G401 (cell line): ENCODE data around the gene GJB6. TPM values are rescaled to one million over a fixed set of nuclear protein-coding genes. Genes with fewer than 3 reads are reported as not detected.

Source experiments
- DNase-seq: peaks from one replicate; pipeline ENCODE4 v3.0.0-alpha.2; 2015; ENCODE audit warnings: low spot score
- in situ Hi-C: cut with HindIII; loops from 2 replicates; pipeline ENCODE4 v1.10.0; 2016; ENCODE audit warnings: low sequenced_read_pairs, mixed read lengths
- total RNA-seq: library from RNA; depleted of rRNA; stranded (reverse); fragments of >200 nt; shearing (Covaris generic); gene quantifications from 2 replicates; pipeline ENCODE4 v1.2.3, GENCODE V29; 2014

Gene GJB6
- total RNA-seq, 1 experiment from 2014 or later: not detected

- in situ Hi-C loops: no loop called here
- DNase-seq: no peak
Observed at GRCh38 chr13:20191311-20192157, 40.6 kb downstream of the GJB6 start.

- no peak for DNase-seq
- in situ Hi-C loops: no loop called here
Observed at GRCh38 chr13:20190481-20191310, 41.4 kb downstream of the GJB6 start.

DNA sequence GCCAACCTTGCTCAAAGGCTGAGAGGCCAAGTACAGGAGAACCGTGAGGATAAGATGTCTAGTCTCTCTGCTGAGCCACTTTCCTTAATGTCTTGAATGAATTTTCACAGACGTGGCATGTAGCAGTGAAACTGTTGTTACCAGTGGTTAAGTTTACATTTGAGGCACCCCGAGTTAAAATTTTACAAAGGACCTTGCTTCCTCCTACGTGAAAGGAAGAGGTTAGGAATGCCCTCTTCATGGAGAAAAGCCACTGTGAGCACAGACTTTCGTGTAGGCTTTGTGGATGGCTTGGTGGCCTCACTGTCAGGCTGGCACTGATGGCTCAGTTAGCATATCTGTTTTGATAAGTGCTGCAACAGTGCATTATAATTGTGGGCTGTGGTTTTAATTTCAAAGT lies 42.0 kb downstream of the GJB6 start:
- DNase-seq: no peak
- in situ Hi-C loops: no loop called here

- in situ Hi-C loops: no loop called here
Observed at GRCh38 chr13:20188667-20189553, 43.2 kb downstream of the GJB6 start.

GRCh38 chr13:20186771-20187170 lies 45.3 kb downstream of the GJB6 start:
- in situ Hi-C loops: no loop called here
- no peak for DNase-seq

More at GRCh38 chr13:20188667-20189553, 43.2 kb downstream of the GJB6 start:
- no peak for DNase-seq

DNA sequence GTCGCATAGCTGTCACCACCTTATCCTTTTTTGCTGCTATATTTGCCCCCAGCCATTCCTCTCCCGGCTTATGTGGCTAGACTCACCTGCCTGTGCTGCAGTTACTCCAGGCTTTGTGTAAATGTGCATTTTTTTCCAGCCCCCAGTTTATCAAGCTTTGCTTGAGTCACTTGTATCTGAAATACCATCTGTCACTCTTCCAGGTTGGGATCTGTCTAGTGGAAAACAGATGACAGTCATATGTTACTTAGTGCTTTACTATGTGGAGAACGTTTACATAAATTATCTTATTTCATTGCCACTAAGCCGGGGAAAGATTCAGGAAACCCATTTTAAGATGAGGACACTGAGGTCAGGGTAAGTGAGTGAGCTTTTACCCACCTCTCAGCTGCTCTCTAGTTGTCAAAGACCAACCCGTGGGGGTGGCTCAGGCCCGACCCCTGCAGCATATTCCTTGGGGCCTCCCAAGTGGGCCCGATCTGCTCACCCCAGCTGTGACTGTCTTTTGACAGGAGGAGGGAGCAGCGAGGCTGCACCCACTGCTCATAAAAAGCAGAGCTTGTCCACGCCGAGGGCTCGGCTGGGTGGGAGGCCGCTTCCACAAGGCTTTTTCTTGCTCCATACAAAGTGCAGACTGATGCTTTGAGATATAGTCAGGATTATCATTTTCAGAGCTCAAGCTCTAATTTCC lies 46.6 kb downstream of the GJB6 start:
- in situ Hi-C loops: no loop called here
- no peak for DNase-seq

DNA sequence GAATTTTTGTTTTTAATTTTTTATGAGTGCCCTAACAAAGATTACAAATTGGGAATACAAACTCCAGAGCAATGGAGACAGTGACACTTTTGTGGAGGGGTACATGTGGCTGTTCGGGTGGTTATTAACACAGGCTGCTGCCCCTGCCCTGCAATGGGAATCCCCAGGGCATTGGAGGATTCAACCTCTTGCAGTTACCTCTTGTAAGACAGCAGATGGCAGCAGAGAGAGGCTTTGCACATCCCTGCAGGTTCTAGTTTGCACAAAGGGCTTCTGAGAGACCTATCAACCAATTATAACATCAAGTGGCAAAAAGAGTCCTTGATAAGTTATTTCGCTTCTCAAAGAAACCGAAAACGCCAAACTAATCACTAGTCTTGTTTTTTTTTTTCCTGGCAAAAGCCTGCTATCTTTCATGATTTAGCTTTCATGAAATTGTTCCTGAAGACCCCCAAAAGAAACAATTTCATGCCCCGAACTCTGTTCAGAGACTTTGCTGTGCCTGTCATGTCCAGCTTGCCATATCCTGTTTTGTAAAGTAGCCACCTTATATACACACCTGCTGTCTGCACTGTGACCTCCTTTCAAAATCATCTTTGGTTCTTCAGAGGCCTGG lies 49.8 kb downstream of the GJB6 start:
- DNase-seq: peak; percentile 60
- in situ Hi-C loops: no loop called here

GRCh38 chr13:20181188-20181587 lies 50.9 kb downstream of the GJB6 start:
- in situ Hi-C loops: no loop called here
- no peak for DNase-seq

- in situ Hi-C loops: no loop called here
- DNase-seq: no peak
Observed at GRCh38 chr13:20178156-20178555, 54.0 kb downstream of the GJB6 start.

- in situ Hi-C loops: no loop called here
- DNase-seq: no peak
Observed at GRCh38 chr13:20177049-20177831, 54.9 kb downstream of the GJB6 start.

- DNase-seq: no peak
- in situ Hi-C loops: no loop called here
Observed at GRCh38 chr13:20175907-20176652, 56.0 kb downstream of the GJB6 start.

DNA sequence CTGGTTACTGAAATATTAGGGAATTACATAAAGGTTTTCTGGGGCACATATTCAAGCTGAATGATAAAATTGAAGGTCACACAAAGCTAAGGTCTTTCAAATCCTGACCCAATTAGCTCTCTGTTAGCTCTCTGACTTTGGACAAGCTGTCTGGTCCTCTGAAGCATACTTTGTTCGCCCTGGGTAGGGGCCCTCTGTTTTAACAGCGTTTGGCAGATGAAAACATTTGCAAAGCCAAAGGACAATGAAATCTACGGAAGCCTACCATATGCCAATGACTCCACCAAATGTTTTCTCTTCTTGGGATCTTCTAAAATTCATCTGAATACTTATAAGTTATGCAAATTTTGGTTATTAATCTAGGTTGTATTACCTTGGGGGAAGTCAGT lies 56.7 kb downstream of the GJB6 start:
- no peak for DNase-seq
- in situ Hi-C loops: no loop called here

DNA sequence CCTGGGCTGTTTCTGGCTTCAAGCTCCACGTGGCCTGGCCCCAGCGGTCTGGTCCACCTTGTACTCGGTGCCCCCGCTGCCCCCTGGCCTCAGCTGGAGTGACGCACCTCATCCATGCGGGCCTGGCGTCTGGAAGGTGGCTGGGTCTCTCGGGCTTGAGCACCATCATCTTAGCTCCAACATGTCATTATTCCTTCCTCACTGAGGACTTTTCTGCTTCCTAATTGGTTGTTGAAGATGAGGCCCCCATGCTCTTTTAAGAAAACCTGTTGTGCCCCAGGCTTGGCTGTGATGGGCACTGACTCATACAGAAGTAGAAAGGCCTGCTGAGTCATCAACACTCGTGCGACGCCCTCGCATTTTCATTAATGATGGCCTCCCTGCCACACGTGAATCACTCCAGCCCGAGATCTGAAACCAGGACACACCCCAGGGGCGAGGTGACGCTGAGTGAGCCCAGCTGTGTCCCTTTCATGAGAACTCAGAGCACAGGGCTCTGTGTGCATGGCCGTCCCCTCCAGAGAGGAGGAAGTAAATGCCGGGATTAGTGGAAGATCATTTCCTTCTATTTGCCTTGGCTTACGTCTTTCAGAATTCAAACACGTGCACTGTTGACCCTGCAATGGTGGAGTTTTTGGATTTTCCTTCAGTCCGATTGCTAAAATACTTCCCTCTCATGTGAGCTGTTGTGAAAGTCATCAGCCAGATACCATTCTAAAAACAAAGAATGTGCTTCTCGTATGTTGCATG lies 57.3 kb downstream of the GJB6 start:
- in situ Hi-C loops: no loop called here

GRCh38 chr13:20173116-20173746 lies 58.9 kb downstream of the GJB6 start:
- no peak for DNase-seq
- in situ Hi-C loops: no loop called here

More for the DNA sequence above, 57.3 kb downstream of the GJB6 start:
- no peak for DNase-seq
